H9 (cell line): Measurements from ENCODE around the gene DLG2. TPM values are rescaled to one million over a fixed set of nuclear protein-coding genes. Genes with fewer than 3 reads are reported as not detected.

ENCODE experiments used
- DNase-seq: peaks from one replicate; pipeline ENCODE4 v3.0.0-alpha.2; 2017
- H2AFZ ChIP-seq: one replicate; pipeline ENCODE4 v1.6.1; 2013; ENCODE audit warnings: mild to moderate bottlenecking, low read length, control low read depth, moderate library complexity
- H2AK5ac ChIP-seq: 2 replicates; pipeline ENCODE4 v1.6.1; 2013; ENCODE audit warnings: low read length, control low read depth, mixed read lengths; ENCODE audit not compliant: insufficient read length
- H2BK120ac ChIP-seq: one replicate; pipeline ENCODE4 v1.6.1; 2013; ENCODE audit warnings: low read depth, mild to moderate bottlenecking, low read length, control low read depth, inconsistent platforms; ENCODE audit not compliant: poor library complexity, severe bottlenecking
- H2BK12ac ChIP-seq: 2 replicates; pipeline ENCODE4 v1.6.1; 2013; ENCODE audit warnings: low read length, control low read depth, mixed read lengths, low read depth; ENCODE audit not compliant: insufficient read length
- H2BK15ac ChIP-seq: 2 replicates; pipeline ENCODE4 v1.6.1; 2013; ENCODE audit warnings: low read depth, low read length, control low read depth
- H2BK20ac ChIP-seq: one replicate; pipeline ENCODE4 v1.6.1; 2013; ENCODE audit warnings: low read depth, mild to moderate bottlenecking, low read length, control low read depth, inconsistent platforms; ENCODE audit not compliant: poor library complexity, severe bottlenecking
- H2BK5ac ChIP-seq: 2 replicates; pipeline ENCODE4 v1.6.1; 2013; ENCODE audit warnings: low read length, control low read depth, mixed read lengths; ENCODE audit not compliant: insufficient read length
- H3K14ac ChIP-seq: 2 replicates; pipeline ENCODE4 v1.6.1; 2013; ENCODE audit warnings: low read length, control low read depth; ENCODE audit not compliant: insufficient read depth
- H3K18ac ChIP-seq: 2 replicates; pipeline ENCODE4 v1.6.1; 2013; ENCODE audit warnings: low read depth, mild to moderate bottlenecking, mixed read lengths, low read length, control low read depth; ENCODE audit not compliant: insufficient read length
- H3K23ac ChIP-seq: 2 replicates; pipeline ENCODE4 v1.6.1; 2013; ENCODE audit warnings: low read length, control low read depth, mixed read lengths, low read depth; ENCODE audit not compliant: insufficient read length
- H3K23me2 ChIP-seq: 2 replicates; pipeline ENCODE4 v1.6.1; 2013; ENCODE audit warnings: low read depth, mild to moderate bottlenecking, mixed read lengths, low read length, control low read depth; ENCODE audit not compliant: insufficient read length, poor library complexity, severe bottlenecking
- H3K27ac ChIP-seq: 2 replicates; pipeline ENCODE4 v1.5.1; 2013; ENCODE audit warnings: low read length, control low read depth, mixed read lengths, low read depth; ENCODE audit not compliant: insufficient read length
- H3K27me3 ChIP-seq: 2 replicates; pipeline ENCODE4 v1.6.1; 2013; ENCODE audit warnings: low read length, control low read depth, inconsistent platforms; ENCODE audit not compliant: insufficient read depth
- H3K4ac ChIP-seq: 2 replicates; pipeline ENCODE4 v1.6.1; 2013; ENCODE audit warnings: low read depth, mild to moderate bottlenecking, control low read depth, inconsistent platforms, low read length, moderate library complexity
- H3K4me1 ChIP-seq: 2 replicates; pipeline ENCODE4 v1.6.1; 2013; ENCODE audit warnings: low read length, control low read depth, inconsistent platforms; ENCODE audit not compliant: insufficient read depth
- H3K4me2 ChIP-seq: 2 replicates; pipeline ENCODE4 v1.6.1; 2013; ENCODE audit warnings: low read length, control low read depth, mixed read lengths; ENCODE audit not compliant: insufficient read length, insufficient read depth
- H3K56ac ChIP-seq: 2 replicates; pipeline ENCODE4 v1.6.1; 2013; ENCODE audit warnings: low read depth, mild to moderate bottlenecking, mixed read lengths, low read length, control low read depth; ENCODE audit not compliant: insufficient read length
- H3K79me1 ChIP-seq: 2 replicates; pipeline ENCODE4 v1.6.1; 2013; ENCODE audit warnings: low read depth, mild to moderate bottlenecking, moderate library complexity, low read length, control low read depth, inconsistent platforms; ENCODE audit not compliant: insufficient read depth, poor library complexity, severe bottlenecking
- H3K79me2 ChIP-seq: 2 replicates; pipeline ENCODE4 v1.6.1; 2013; ENCODE audit warnings: low read length, control low read depth, inconsistent platforms; ENCODE audit not compliant: insufficient read depth
- H3K9ac ChIP-seq: 2 replicates; pipeline ENCODE4 v1.6.1; 2013; ENCODE audit warnings: low read length, control low read depth, mixed read lengths; ENCODE audit not compliant: insufficient read length; ENCODE audit errors: extremely low read depth
- H3K9me3 ChIP-seq: one replicate; pipeline ENCODE4 v1.6.1; 2013; ENCODE audit warnings: low read depth, low read length, inconsistent platforms; ENCODE audit not compliant: control insufficient read depth
- H3T11ph ChIP-seq: one replicate; pipeline ENCODE4 v1.6.1; 2013; ENCODE audit warnings: mild to moderate bottlenecking, low read length, control low read depth, inconsistent platforms
- H4K20me1 ChIP-seq: one replicate; pipeline ENCODE4 v1.6.1; 2013; ENCODE audit not compliant: control insufficient read depth, insufficient read length, insufficient read depth
- H4K5ac ChIP-seq: 2 replicates; pipeline ENCODE4 v1.6.1; 2013; ENCODE audit warnings: low read depth, mild to moderate bottlenecking, mixed read lengths, low read length, control low read depth; ENCODE audit not compliant: insufficient read length
- H4K8ac ChIP-seq: replicated peaks from 2 replicates; pipeline ENCODE4 v1.6.1; 2013; ENCODE audit warnings: low read length, control low read depth, mixed read lengths, low read depth; ENCODE audit not compliant: insufficient read length
- H4K91ac ChIP-seq: 2 replicates; pipeline ENCODE4 v1.6.1; 2013; ENCODE audit warnings: low read depth, mild to moderate bottlenecking, moderate library complexity, mixed read lengths, low read length, control low read depth; ENCODE audit not compliant: insufficient read length
- H3K27ac Mint-ChIP-seq, 3 experiments: 2 replicates in 2 of 3; 3 replicates in 1 of 3; pipeline ENCODE4 v1.8.0; 2020 to 2021; ENCODE audit warnings: mixed read lengths in 3 of 3, mild to moderate bottlenecking in 1 of 3, moderate library complexity in 1 of 3
- H3K27me3 Mint-ChIP-seq: 2 replicates; pipeline ENCODE4 v1.8.0; 2021; ENCODE audit warnings: low read depth, mild to moderate bottlenecking, moderate library complexity, mixed read lengths
- H3K36me3 Mint-ChIP-seq, 3 experiments: 2 replicates in 2 of 3; 3 replicates in 1 of 3; pipeline ENCODE4 v1.8.0; 2020 to 2021; ENCODE audit warnings: low read depth in 3 of 3, mixed read lengths in 3 of 3; ENCODE audit not compliant: insufficient read depth in 1 of 3
- H3K4me1 Mint-ChIP-seq, 2 experiments: 2 replicates each; pipeline ENCODE4 v1.8.0; 2020; ENCODE audit warnings: mixed read lengths in 2 of 2
- H3K4me3 Mint-ChIP-seq, 2 experiments: 2 replicates in 1 of 2; 3 replicates in 1 of 2; pipeline ENCODE4 v1.8.0; 2020 to 2021; ENCODE audit warnings: mild to moderate bottlenecking in 2 of 2, mixed read lengths in 2 of 2, moderate library complexity in 1 of 2
- H3K9me3 Mint-ChIP-seq, 2 experiments: 2 replicates in 1 of 2; 3 replicates in 1 of 2; pipeline ENCODE4 v1.8.0; 2020; ENCODE audit warnings: mild to moderate bottlenecking in 2 of 2, mixed read lengths in 2 of 2, moderate library complexity in 1 of 2
- WGBS: extraction: QIAGEN DNeasy Blood & Tissue Kit; methylation state at CpG from one replicate; pipeline ENCODE4 v1.1.7; 2013; ENCODE audit warnings: missing lambda C conversion rate, low lambda C conversion rate, mixed read lengths; ENCODE audit not compliant: insufficient read length; ENCODE audit errors: extremely low coverage; 5-methylcytosine and 5-hydroxymethylcytosine counted together
- total RNA-seq: library from RNA; stranded (reverse); gene quantifications from 2 replicates; pipeline ENCODE4 v1.2.1, GENCODE V29; 2021
- TF ChIP-seq, protein P1 (sequence below): fragments of 200-600 bp; sonication (generic); conservative IDR thresholded peaks from 3 replicates; pipeline ENCODE4 v1.8.0; 2021; ENCODE audit warnings: antibody characterized with exemption, mild to moderate bottlenecking

DLG2 gene
- total RNA-seq, 1 experiment from 2014 or later: 8.0 TPM

DNA sequence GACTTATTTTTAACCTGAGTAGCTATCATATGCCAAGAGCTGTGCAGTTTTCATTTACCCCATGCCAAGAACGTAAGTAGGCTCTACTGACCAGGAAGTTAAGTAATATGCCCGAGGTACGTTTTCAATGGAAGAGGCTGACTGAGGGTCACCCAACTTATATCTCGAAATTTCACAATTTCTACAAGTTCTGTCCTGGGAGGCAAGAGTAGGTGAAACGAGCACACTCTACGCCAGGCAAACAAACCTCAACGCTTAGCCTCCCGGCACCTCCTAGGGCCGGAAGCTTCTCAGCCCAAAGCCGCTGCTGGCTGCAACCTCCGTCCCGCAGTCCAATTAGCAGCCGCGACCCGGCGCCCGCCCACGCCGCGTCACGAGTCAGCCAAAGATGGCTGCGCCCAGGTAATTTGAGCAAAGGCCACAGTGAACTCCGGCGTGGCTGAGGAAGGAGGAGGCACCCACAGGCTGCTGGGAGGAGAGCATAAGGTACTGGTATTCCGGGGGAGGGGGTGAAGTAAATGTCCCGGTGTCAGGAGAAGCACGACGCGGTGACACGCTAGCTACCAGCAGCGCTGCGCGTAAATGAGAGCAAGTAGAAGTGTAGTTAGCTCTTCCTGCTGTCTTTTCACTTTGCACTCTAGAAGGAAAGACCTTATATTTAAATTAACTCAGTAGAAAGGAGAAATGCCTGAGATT is 20.6 kb upstream of the DLG2 start, which contains the start of gene TMEM126A:
Gene TMEM126A (plus strand): TSS at position 364 of the 696 bp plus-strand sequence. CDS start 2,289 bp downstream, outside the sequence.
- Mint-ChIP-seq H3K4me3 (peak within 1 kb of the TSS; percentile 87 to 99), H3K27me3 (no peaks in the 10 kb centered on the region), H3K36me3 (peaks cover 0 to 6% (median 3%) of the 10 kb centered on the region in 3 experiments; a peak in 5 of 7 replicates), H3K4me1 (peaks cover 16 to 30% of the 10 kb centered on the region in 2 experiments), H3K27ac (peak within 1 kb of the TSS; percentile 98 to 99 (median 99)), H3K9me3 (no peaks in the 10 kb centered on the region)
- peak within 1 kb of the TSS; percentile 84 for H3K9ac ChIP-seq
- no peaks in the 10 kb centered on the region for H3K9me3 ChIP-seq
- no peak within 1 kb of the TSS for H3K56ac ChIP-seq
- H4K8ac ChIP-seq: no peak within 1 kb of the TSS
- H2BK5ac ChIP-seq: no peak within 1 kb of the TSS
- DNase-seq: peak; percentile 95
- no CpG with 5 or more reads among the region's 33 CpGs for WGBS
- H3K27ac ChIP-seq: peak within 1 kb of the TSS; percentile 80
- H3K18ac ChIP-seq: peak within 1 kb of the TSS; percentile 64
- H2AK5ac ChIP-seq: no peak within 1 kb of the TSS
- peak within 1 kb of the TSS; percentile 81 for H3K4me2 ChIP-seq
- no peaks in the 10 kb centered on the region for H3K23me2 ChIP-seq
- H3K79me1 ChIP-seq: no peaks in the 10 kb centered on the region
- no peak within 1 kb of the TSS for H2BK120ac ChIP-seq
- no peak within 1 kb of the TSS for H2BK12ac ChIP-seq
- no peak within 1 kb of the TSS for H4K5ac ChIP-seq
- H2BK15ac ChIP-seq: no peak within 1 kb of the TSS
- peak within 1 kb of the TSS; percentile 71 for H3K14ac ChIP-seq
- H3K23ac ChIP-seq: no peak within 1 kb of the TSS
- no peak within 1 kb of the TSS for H3K4ac ChIP-seq
- H2AFZ ChIP-seq: peak within 1 kb of the TSS; percentile 90
- no peak within 1 kb of the TSS for H3T11ph ChIP-seq
- H4K91ac ChIP-seq: no peak within 1 kb of the TSS
- no peaks in the 10 kb centered on the region; the same call in 1 of the 2 replicates for H3K4me1 ChIP-seq
- H4K20me1 ChIP-seq: no peaks in the 10 kb centered on the region
- TF ChIP-seq, protein P1, sequence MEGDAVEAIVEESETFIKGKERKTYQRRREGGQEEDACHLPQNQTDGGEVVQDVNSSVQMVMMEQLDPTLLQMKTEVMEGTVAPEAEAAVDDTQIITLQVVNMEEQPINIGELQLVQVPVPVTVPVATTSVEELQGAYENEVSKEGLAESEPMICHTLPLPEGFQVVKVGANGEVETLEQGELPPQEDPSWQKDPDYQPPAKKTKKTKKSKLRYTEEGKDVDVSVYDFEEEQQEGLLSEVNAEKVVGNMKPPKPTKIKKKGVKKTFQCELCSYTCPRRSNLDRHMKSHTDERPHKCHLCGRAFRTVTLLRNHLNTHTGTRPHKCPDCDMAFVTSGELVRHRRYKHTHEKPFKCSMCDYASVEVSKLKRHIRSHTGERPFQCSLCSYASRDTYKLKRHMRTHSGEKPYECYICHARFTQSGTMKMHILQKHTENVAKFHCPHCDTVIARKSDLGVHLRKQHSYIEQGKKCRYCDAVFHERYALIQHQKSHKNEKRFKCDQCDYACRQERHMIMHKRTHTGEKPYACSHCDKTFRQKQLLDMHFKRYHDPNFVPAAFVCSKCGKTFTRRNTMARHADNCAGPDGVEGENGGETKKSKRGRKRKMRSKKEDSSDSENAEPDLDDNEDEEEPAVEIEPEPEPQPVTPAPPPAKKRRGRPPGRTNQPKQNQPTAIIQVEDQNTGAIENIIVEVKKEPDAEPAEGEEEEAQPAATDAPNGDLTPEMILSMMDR: no peak
- no peak within 1 kb of the TSS for H2BK20ac ChIP-seq
- H3K79me2 ChIP-seq: no peaks in the 10 kb centered on the region
- no peaks in the 10 kb centered on the region for H3K27me3 ChIP-seq
